Natural killer cell treated with Interleukin-12 subunit alpha and Interleukin-12 subunit beta and Interleukin-15 and Interleukin-18, amount 100 ng/mL, for 72 hours (primary cell): Measurements from ENCODE around the gene MUC15. TPM values are rescaled to one million over a fixed set of nuclear protein-coding genes. Genes with fewer than 3 reads are reported as not detected.
A peak's percentile ranks its signal among the peaks of the same experiment; 100 is the strongest.
"Not testable (repeated sequence)": the region's sequence is repeated elsewhere in the genome, so short reads cannot be mapped to it uniquely, and the experiment has no call there.

Experiments
- ATAC-seq, 2 donors: fragments of 150-1000 bp; cut with Tn5 transposase in 1 of 2; sonication (Bioruptor Pico), chemical (Tn5 transposase) in 1 of 2; 2 replicates each; pipeline ENCODE4 v1.10.0; 2021
- DNase-seq: peaks from one replicate; pipeline ENCODE4 v3.0.0; 2022; ENCODE audit warnings: low spot score
- H3K27ac Mint-ChIP-seq, 2 donors: 1 replicate in 1 of 2; 2 replicates in 1 of 2; pipeline ENCODE4 v1.8.0; 2022; ENCODE audit warnings: mixed read lengths in 2 of 2, mild to moderate bottlenecking in 1 of 2, moderate library complexity in 1 of 2
- H3K27me3 Mint-ChIP-seq, 2 donors: 1 replicate in 1 of 2; 2 replicates in 1 of 2; pipeline ENCODE4 v1.8.0; 2022; ENCODE audit warnings: mixed read lengths in 2 of 2
- H3K36me3 Mint-ChIP-seq: one replicate; pipeline ENCODE4 v1.8.0; 2022; ENCODE audit warnings: mixed read lengths
- H3K4me1 Mint-ChIP-seq, 2 donors: 1 replicate in 1 of 2; 2 replicates in 1 of 2; pipeline ENCODE4 v1.8.0; 2022; ENCODE audit warnings: low read depth in 2 of 2, mixed read lengths in 2 of 2, mild to moderate bottlenecking in 1 of 2
- H3K4me3 Mint-ChIP-seq: one replicate; pipeline ENCODE4 v1.8.0; 2022; ENCODE audit warnings: mixed read lengths
- H3K9me3 Mint-ChIP-seq: 2 replicates; pipeline ENCODE4 v1.8.0; 2022; ENCODE audit warnings: mixed read lengths
- total RNA-seq, 2 donors: library from RNA; stranded (reverse); gene quantifications; one replicate each; pipeline ENCODE4 v1.2.3, GENCODE V29; 2022

Gene MUC15, protein sequence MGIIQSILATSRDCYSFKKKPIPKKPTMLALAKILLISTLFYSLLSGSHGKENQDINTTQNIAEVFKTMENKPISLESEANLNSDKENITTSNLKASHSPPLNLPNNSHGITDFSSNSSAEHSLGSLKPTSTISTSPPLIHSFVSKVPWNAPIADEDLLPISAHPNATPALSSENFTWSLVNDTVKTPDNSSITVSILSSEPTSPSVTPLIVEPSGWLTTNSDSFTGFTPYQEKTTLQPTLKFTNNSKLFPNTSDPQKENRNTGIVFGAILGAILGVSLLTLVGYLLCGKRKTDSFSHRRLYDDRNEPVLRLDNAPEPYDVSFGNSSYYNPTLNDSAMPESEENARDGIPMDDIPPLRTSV
- not detected for total RNA-seq

DNA sequence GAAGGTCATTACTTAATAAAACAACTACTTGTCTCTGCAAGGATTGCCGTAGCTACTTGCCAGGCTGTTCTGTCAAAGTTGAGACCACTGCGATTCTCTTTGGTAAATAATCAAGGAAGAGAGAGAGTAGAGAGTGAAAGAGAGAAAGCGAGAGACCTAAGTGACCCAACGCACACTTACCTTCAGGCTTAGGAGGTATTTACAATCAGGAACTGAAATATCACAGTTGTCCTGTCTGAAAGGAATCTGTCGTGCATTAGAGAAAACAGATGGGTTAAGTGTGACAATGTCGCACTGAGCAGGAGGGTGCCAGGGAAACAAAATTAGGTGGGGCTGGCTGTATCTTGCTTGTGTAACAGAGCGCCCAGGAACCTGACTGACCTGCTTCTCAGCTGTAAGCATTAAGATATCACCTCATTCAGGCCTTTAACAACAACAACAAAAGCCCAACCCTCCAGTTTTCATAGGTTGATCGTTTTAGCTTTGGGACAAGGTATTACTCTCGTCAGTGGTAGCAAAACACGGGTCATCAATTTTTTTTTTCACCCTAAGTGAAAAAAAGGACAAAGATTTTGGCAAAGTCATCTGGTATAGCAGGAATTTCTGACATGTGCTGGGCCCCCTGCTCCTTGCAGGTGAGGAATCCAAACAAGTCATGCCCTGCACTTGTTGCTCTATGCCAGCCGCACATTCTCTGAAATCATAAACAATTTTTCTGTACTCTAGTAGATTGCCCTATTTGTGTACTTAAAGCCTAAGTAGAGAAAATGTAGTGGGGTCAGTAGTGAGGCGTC, at the start of gene MUC15:
MUC15 (minus strand) TSS at position 403 of the 794 bp plus-strand sequence. CDS start 5,169 bp downstream, outside the sequence.
- Mint-ChIP-seq H3K36me3 (no peaks in the 10 kb centered on the region), H3K27me3 (no peaks in the 10 kb centered on the region), H3K9me3 (no peaks in the 10 kb centered on the region), H3K4me3 (no peak within 1 kb of the TSS), H3K27ac (no peak within 1 kb of the TSS), H3K4me1 (no peaks in the 10 kb centered on the region)
- no peak for ATAC-seq
- DNase-seq, result no peak

DNA sequence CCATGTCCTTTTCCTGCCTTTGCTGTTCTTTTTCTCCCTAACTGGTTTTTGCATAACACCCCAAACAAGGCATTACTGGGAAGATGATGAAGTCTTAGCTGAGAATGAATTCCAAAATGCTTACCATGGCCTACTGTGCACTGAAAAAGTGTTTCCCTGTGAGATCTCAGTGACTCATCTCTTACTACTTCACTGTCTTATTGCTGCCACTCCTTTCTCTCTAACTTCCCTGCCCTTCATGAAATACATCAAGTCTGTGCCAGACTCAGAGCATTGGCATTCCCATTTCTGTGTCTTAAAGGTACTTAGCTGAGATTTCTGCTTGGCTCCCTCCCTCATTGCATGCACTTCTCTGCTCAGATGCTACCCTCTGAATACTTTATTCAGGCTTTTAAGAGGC, 49.1 kb upstream of the MUC15 start:
- ATAC-seq, result no peak
- H3K27ac Mint-ChIP-seq, result no peak overlapping the region
- H3K36me3 Mint-ChIP-seq, result no peaks in the 10 kb centered on the region
- H3K9me3 Mint-ChIP-seq, result no peaks in the 10 kb centered on the region
- H3K4me1 Mint-ChIP-seq, result no peaks in the 10 kb centered on the region
- no peaks in the 10 kb centered on the region for H3K27me3 Mint-ChIP-seq
- DNase-seq, result no peak
- no peak overlapping the region for H3K4me3 Mint-ChIP-seq

DNA sequence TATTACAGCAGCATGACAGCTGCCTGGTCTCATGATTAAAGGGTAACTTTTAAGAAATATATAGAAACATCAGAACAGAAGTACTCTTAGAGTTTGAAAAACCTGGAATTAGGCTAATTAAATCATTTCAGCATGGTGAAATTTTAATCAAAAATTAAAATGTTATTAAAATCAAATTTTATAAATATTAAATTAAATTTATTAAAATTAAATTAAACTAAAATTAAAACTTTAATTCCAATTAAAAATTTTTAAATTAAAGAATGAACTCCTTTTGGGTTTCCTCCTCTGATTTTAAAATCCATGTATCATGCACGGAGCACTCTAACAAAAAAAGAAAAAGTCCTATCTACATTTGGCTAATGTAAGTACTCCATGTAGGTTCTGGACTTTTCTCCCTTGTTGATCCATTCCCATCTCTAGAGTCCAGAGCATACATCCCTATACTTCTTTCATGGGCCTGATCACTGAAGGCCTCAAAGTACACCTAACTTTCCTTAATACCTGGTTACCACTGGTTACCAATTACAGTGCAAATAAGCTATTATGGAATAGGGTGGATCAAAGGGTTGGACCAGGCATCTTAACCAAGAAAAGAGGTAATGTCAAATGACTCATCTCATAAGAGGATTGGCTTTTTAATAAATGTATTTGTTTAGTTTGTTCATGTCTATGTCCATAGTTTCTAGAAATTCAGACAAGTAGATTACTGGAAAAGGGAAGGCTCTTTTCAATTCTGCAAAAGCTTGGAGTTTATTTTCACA, 48.4 kb upstream of the MUC15 start:
- no peak for ATAC-seq
- Mint-ChIP-seq H3K27me3 (no peaks in the 10 kb centered on the region), H3K4me1 (no peaks in the 10 kb centered on the region), H3K9me3 (no peaks in the 10 kb centered on the region), H3K4me3 (no peak overlapping the region), H3K36me3 (no peaks in the 10 kb centered on the region), H3K27ac (no peak overlapping the region)
- DNase-seq, result no peak

DNA sequence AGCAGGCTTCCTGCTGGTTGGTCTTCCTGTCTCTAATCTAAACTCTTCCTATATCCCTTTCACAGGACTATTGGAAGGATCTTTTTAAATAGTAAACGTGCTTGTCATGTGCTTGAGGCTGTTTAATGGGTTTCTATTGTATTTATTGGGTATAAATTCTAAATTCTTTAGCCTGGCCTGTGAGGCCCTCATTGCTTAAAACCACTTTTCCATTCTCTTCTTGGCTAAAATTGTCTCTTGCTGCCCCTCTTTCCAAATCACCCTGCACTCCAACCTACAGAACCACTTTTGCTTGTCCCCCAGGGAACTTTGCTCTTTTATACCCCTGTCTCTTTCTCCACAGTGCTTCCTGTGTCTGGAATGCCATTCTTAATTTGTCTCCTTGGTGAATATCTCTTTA, 46.4 kb upstream of the MUC15 start:
- DNase-seq (no peak), ATAC-seq (no peak)
- H3K4me3 Mint-ChIP-seq, result no peak overlapping the region
- H3K36me3 Mint-ChIP-seq, result no peaks in the 10 kb centered on the region
- H3K9me3 Mint-ChIP-seq, result peaks cover 9% of the 10 kb centered on the region
- no peak overlapping the region for H3K27ac Mint-ChIP-seq
- no peaks in the 10 kb centered on the region for H3K4me1 Mint-ChIP-seq
- no peaks in the 10 kb centered on the region for H3K27me3 Mint-ChIP-seq

DNA sequence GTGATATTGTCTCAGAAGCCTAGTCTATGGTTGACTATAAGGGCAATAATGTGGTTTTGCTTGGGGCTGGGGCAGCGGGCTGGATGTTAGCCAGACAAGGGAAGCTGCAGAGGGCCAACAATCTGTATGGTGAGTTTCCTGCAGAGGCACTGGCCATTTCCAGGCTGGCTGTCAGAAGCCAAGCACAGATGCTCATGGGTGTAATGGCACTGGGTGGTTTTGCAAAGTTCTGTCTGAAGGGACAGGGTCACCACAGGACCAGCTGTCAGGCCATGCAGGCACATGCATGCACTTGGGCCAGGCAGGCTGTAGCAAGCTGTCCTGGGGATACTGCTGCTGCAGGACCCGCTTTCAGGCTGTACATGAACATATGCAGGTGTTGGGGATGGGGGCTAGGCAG, 41.7 kb upstream of the MUC15 start:
- H3K4me3 Mint-ChIP-seq, result no peak overlapping the region
- peak in 1 of 2 donors; percentile 28 for ATAC-seq
- H3K27ac Mint-ChIP-seq, result no peak overlapping the region
- H3K27me3 Mint-ChIP-seq, result no peaks in the 10 kb centered on the region
- no peaks in the 10 kb centered on the region for H3K4me1 Mint-ChIP-seq
- no peak for DNase-seq
- peaks cover 14% of the 10 kb centered on the region for H3K9me3 Mint-ChIP-seq
- no peaks in the 10 kb centered on the region for H3K36me3 Mint-ChIP-seq

DNA sequence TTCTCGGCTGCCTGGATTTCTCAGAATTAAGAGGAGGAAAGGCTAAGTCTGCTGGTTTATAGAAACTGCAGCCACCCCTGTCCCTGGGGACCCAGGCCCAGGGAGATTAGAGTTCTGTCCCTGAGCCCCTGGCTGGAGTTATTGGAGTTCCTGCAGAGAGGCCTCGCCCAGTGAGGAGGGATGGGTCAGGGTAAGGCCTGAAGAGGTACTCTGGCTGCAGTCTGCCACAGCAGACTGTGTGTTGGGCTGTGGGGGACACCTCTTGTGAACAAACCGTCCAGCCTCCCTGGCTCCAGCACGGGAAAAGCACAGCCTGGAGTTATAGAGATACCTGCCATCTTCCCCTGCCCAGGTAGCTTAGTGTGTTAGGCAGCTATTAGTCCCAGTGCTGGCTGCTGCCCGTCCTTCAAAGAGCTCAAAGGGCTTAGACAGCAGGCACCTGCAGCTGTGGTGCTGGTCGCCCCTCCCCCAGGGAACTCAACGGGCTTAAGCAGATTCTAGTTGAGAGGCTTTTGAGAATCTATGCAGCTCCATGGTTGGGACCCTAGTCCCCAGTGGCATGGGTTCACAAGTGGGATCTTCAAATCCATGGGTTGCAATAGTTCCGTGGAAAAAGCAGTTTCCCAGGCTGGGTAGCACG, 36.6 kb upstream of the MUC15 start:
- Mint-ChIP-seq H3K27me3 (no peaks in the 10 kb centered on the region), H3K4me1 (no peaks in the 10 kb centered on the region), H3K9me3 (peaks cover 34% of the 10 kb centered on the region), H3K27ac (no peak overlapping the region), H3K36me3 (peaks cover 7% of the 10 kb centered on the region), H3K4me3 (no peak overlapping the region)
- DNase-seq (no peak), ATAC-seq (no peak)

DNA sequence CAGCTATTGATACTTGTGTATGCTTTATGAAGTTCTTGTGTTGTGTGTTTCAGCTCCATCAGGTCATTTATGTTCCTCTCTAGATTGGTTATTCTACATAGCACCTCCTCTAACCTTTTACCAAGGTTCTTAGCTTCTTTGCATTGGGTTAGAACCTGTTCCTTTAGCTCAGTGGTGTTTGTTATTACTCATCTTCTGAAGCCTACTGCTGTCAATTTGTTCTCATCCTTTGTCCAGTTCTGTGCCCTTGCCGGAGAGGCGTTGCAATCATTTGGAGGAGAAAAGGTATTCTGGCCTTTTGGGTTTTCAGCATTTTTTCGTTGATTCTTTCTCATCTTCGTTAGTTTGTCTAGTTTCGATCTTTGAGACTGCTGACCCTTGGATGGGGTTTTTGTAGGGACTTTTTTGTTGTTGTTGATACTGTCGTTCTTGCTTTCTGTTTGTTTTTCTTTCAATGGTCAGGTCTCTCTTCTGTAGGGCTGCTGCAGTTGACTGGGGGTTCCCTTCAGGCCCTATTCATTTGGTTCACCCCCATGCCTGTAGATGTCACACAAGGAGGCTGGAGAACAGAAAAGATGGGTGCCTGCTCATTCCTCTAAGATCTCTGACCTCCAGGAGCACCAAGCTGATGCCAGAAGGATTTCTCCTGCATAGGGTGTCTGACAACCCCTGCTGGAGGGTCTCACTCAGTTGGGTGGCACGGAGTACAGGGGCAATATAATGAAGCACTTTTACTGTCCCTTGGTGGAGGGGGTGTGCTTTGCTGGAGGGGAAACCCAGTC, 35.9 kb upstream of the MUC15 start:
- Mint-ChIP-seq H3K4me3 (no peak overlapping the region), H3K36me3 (peaks cover 7% of the 10 kb centered on the region), H3K9me3 (peaks cover 30% of the 10 kb centered on the region), H3K27ac (no peak overlapping the region), H3K4me1 (no peaks in the 10 kb centered on the region), H3K27me3 (no peaks in the 10 kb centered on the region)
- ATAC-seq (no peak), DNase-seq (no peak)

DNA sequence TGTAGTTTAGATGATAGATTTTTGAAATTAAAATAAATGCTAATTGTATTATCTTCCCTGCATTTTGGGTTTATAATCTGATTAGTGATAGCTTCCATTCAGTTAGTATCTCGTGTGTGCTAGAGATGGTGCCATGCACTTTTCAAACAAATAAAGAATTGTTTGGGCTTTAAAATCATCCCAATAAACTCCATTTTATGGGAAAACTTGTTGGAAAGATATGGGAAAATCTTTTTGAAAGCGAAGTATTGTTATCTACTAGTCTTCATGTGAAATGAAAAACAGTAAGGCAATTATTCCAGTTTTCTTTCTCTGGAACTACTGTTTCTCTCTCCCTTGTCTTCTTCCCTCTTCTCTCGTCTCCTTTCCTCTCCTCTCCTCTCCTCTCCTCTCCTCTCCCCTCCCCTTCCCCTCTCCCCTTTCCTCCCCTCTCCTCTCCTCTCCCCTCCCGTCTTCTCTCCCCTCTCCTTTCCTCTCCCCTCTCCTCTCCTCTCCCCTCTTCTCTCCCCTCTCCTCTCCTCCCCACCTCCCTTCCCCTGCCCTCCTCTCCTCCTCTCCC, 27.9 kb upstream of the MUC15 start:
- peaks cover 17% of the 10 kb centered on the region for H3K9me3 Mint-ChIP-seq
- H3K36me3 Mint-ChIP-seq, result peaks cover 12% of the 10 kb centered on the region
- H3K27me3 Mint-ChIP-seq, result no peaks in the 10 kb centered on the region
- H3K4me1 Mint-ChIP-seq, result no peaks in the 10 kb centered on the region
- no peak overlapping the region for H3K27ac Mint-ChIP-seq
- DNase-seq (no peak), ATAC-seq (no peak)
- no peak overlapping the region for H3K4me3 Mint-ChIP-seq

DNA sequence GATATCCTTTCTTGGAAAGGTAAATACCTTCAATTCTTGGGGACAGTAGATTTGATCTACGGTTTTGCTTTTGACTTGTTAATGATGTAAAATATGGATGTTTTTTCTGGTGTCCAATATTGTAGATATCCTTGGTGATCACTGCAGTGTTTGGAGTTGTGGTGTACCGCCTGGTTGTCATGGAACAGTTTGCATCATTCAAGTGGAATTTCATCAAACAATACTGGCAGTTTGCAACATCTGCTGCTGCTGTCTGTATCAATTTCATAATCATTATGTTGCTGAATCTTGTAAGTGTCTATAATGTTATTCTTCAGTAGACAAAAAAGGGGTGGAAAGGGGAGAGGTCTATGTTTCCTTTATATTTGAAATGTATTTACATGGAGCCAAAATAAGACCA, 27.4 kb upstream of the MUC15 start:
- ATAC-seq (no peak), DNase-seq (no peak)

DNA sequence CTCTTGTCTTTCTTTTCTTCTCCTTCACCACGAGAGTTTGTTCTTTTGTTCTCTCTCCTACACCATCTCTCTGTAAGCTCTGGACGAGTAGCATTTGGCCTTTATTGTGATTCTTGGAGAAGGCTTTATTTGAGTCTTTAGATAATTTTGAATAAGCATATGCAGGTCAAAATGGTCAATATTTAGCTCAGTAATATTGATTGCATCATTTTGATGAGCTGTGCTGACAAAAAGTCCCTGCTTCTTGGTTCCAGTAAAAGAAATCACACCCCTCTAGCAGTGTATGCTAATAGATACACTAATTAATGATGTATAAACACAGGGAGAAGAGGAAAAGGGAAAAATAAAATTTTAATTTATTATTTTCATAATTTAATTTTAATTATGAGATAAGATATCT, 25.8 kb upstream of the MUC15 start:
- ATAC-seq (no peak), DNase-seq (no peak)
- Mint-ChIP-seq H3K27me3 (no peaks in the 10 kb centered on the region), H3K36me3 (peaks cover 12% of the 10 kb centered on the region), H3K4me1 (no peaks in the 10 kb centered on the region), H3K4me3 (no peak overlapping the region), H3K9me3 (peaks cover 18% of the 10 kb centered on the region), H3K27ac (no peak overlapping the region)

More for the DNA sequence above, 27.4 kb upstream of the MUC15 start:
- H3K4me3 Mint-ChIP-seq, result no peak overlapping the region
- H3K27ac Mint-ChIP-seq, result no peak overlapping the region
- H3K36me3 Mint-ChIP-seq, result peaks cover 12% of the 10 kb centered on the region
- H3K4me1 Mint-ChIP-seq, result no peaks in the 10 kb centered on the region
- no peaks in the 10 kb centered on the region for H3K27me3 Mint-ChIP-seq
- H3K9me3 Mint-ChIP-seq, result peaks cover 17% of the 10 kb centered on the region

DNA sequence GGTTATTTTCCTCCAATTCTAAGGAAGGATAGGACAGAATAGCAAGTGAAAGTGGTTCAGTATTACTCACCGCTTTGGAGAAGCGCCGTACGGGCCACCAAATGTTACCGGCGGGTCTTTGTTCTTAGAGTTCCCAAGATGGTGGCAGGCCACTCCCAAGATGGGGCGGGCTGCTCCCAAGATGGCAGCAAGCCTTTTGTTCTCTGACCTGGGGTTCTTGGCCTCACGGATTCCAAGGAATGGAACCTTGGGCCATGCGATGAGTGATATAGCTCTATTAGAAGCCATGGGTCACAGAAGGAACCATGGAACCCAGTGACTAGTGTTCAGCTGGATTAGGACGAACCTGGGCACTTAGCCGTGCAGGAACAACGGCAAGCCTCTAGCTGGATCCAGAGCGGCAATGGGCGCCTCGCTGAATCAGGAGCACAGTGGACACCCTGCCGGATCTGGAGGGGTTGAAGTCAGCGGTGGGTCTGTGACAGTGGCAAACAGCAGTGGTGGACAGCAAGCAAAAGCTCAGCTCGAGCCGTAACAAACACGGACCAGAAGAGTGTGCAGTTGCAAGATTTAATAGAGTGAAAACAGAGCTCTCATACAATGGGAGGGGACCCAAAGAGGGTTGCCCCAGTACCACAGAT, 25.1 kb upstream of the MUC15 start:
- not testable (repeated sequence) for H3K4me3 Mint-ChIP-seq, DNase-seq, H3K4me1 Mint-ChIP-seq, H3K27me3 Mint-ChIP-seq, ATAC-seq, H3K27ac Mint-ChIP-seq
- H3K9me3 Mint-ChIP-seq, result peaks cover 18% of the 10 kb centered on the region
- H3K36me3 Mint-ChIP-seq, result peaks cover 12% of the 10 kb centered on the region

DNA sequence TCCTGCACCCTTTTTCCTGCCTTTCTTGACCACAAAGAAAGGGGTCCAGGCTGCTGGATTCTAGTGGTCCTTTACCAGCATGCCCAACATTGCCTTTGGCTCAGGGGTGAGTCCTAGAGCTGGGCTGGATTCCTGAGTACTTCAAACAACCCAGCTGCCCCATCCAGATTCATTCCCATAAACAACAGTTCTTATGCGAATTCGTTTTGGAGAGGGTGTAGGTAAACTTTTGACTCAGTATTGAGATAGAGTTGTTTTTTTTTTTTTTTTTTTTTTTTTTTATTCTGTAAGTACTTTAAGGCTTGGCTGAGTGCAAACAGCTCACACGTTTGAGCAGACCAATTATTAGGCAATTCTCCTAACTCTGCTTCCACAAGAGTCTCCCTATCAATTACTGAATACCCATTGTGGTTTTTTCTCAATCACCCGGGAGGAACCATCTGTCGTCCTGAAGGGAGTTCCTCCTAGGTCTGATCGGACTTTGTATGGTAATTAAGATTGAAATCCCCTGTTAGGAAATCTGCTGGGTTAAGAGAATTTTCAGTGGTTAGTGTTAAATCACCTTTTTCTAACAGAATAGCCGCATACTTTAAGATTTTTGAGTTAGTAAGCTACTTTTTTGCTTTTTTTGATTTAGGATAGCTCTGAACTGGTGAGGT, 23.3 kb upstream of the MUC15 start:
- DNase-seq, H3K4me1 Mint-ChIP-seq, H3K27ac Mint-ChIP-seq, ATAC-seq, H3K4me3 Mint-ChIP-seq, H3K27me3 Mint-ChIP-seq, H3K36me3 Mint-ChIP-seq: not testable (repeated sequence)
- peaks cover 13% of the 10 kb centered on the region for H3K9me3 Mint-ChIP-seq
